HG03558 (cell line): ENCODE data around the gene YIPF5.

ENCODE experiments used
- ATAC-seq: cut with Tn5 transposase; IDR thresholded peaks from one replicate; pipeline ENCODE4 v1.9.1; 2021; ENCODE audit warnings: moderate number of reproducible peaks; ENCODE audit not compliant: unreplicated experiment; ENCODE audit errors: extremely low read depth

YIPF5 gene

GRCh38 chr5:144130306-144130705, 40.2 kb downstream of the YIPF5 start:
- ATAC-seq, result no peak

GRCh38 chr5:144128844-144129243, 41.6 kb downstream of the YIPF5 start:
- no peak for ATAC-seq

- no peak for ATAC-seq
Measured at GRCh38 chr5:144126707-144127106, 43.8 kb downstream of the YIPF5 start.

GRCh38 chr5:144125163-144125726, 45.2 kb downstream of the YIPF5 start:
- ATAC-seq, result no peak

- no peak for ATAC-seq
Measured at GRCh38 chr5:144122641-144123040, 47.8 kb downstream of the YIPF5 start.

- no peak for ATAC-seq
Measured at GRCh38 chr5:144122081-144122480, 48.4 kb downstream of the YIPF5 start.

GRCh38 chr5:144121577-144121976, 48.9 kb downstream of the YIPF5 start:
- no peak for ATAC-seq

GRCh38 chr5:144120661-144121180, 49.7 kb downstream of the YIPF5 start:
- ATAC-seq, result no peak

- ATAC-seq, result no peak
Measured at GRCh38 chr5:144117412-144117811, 53.0 kb downstream of the YIPF5 start.

GRCh38 chr5:144114571-144114970, 55.9 kb downstream of the YIPF5 start:
- no peak for ATAC-seq
